GM19238 (cell line): Measurements from ENCODE around the gene TNFRSF21.
"Not testable (repeated sequence)": the region's sequence is repeated elsewhere in the genome, so short reads cannot be mapped to it uniquely, and the experiment has no call there.

Source experiments
- DNase-seq: peaks from one replicate; pipeline ENCODE4 v3.0.0; 2011; ENCODE audit warnings: low spot score; ENCODE audit not compliant: insufficient read length

Gene TNFRSF21

DNA sequence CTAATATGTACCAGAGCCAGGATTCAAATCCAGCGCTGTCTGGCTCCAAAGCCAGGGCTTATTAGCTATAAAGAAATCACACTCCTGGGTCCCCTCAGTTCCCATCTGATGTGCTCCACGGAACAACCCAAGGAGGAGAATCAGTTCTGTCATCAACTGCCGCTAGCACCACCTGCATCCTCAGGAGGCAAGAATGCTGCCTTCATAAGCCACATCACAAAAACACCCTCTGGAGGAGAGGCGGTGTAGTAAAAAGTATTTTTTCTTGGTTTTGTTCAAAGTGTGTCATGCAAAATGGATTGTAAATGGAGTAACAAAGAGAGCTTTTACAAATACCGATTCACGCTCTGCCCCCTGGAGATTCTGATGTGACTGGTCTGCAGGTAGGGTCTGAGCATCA is 57.1 kb downstream of the TNFRSF21 start:
- DNase-seq: no peak

DNA sequence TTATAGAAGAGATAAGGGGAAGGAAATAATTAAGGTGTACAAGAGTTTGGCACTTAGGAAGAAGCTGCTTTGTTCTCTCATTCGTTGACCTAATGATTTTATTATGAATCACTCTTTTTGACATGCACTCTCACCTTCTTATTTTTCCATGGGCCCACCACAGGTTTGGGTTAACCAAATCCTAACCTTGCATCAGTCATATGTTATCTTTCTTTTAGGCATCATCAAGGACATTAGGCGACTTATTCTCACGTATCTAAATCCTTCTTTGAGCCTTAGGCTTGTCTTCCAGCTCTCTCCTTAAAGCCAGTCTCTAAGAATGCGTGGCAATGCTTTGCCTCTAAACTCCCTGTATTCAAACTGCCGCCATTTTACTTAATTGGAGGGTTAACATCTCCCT is 58.3 kb downstream of the TNFRSF21 start:
- DNase-seq: no peak

DNA sequence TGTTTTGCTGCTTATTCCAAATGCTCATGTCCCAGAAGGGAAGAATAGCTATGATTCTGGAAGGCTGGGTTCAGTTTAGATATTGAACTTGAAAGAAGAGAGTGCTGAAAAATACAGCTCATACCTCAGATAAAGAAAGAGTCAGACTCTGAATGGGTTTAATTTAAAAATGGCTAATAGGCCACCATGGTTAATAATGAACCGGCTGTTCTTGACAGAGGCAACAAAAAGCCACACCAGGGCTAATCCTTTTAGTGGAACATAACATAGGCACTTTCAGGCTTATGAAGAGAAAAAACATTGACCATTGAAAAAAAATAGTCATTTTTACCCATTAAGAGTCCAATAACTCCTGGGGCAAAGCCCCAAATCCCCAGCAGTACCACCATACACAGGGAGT is 59.4 kb downstream of the TNFRSF21 start:
- no peak for DNase-seq

DNA sequence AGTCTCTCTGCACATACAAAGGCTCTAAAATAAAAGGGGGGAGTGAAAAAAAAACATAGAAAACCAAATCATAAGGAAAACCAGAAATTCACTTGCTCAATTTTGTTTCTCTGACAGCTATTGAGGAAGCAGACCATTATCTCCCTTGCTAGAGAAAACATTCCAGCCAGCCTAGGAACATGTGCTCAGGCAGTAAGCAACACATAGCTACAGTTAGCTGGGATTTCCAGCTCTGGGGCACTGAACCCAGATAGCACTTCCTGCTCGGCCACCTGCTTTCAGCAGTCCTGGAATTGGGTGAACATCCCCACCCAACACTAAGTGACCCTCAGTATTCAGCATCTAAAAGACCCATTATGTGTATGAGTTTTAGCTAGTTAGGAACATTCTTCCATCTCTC is 61.3 kb downstream of the TNFRSF21 start:
- DNase-seq: no peak

DNA sequence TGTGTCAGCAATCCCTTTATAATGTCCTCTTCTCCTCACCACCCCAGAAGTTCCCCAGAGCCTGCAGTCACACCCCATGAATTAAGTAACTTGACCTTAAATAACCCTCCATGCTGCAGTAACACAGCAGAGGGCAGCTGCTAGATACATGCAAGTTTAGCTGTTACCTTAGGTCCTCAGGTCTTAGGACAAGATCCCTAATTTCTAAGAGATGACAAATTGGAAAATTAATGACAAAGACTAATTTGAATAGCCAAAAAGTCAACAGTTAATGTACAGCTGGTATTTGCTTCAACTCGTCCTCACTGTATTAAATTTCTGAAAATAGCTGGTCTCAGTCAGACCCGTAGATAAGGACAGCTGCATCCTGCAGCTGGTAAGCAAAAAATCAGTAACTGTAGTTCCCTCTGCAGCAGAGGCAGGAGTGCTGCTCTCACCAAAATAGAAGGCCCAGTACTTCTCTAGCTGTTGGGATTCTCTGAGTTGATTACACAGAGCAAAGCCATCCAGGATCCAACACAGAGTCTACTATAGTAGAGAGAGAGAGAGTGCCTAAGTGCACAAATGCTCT is 62.4 kb downstream of the TNFRSF21 start:
- no peak for DNase-seq

DNA sequence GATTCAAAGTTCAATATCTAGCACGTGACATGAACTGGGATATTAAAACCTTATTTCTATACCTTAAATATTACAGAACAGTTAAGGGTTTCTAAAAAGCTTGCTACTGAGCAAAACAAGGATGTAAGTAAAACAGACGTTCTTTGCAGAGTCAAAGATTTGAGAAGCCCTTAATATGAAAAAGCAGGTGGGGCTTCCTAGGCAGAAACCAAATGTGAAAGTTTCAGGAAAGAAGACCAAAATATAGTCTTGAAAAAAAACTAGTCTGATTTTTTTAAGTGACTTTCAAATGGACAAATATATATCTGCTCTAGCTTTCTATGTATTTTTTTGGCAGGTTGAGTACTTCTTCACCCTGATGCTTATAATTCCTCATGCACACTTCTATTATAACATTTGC is 63.2 kb downstream of the TNFRSF21 start:
- DNase-seq: no peak

DNA sequence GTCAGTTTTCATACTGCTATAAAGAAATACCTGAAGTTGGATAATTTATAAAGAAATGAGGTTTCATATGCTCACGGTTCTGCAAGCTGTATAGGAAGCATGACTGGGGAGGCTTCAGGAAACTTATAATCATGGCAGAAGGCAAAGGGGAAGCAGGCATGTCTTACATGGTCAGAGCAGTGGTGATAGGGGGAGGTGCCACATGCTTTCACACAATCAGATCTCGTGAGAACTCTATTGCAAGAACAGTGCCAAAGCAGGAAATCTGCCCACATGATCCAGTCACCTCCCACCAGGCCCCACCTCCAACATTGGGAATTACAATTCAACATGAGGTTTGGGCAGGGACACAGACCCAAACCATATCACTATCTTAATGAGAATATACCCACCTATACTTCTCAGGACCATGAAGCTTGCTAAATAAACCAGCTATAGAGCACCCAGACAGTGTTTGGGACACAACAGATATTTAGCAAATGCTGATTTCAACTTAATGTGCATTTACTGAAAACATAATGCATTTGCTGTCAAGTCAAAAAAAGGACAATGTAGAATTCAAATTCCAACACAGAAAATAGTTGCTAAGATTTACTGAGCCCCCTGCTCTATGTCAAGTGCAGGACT is 63.8 kb downstream of the TNFRSF21 start:
- DNase-seq: no peak

DNA sequence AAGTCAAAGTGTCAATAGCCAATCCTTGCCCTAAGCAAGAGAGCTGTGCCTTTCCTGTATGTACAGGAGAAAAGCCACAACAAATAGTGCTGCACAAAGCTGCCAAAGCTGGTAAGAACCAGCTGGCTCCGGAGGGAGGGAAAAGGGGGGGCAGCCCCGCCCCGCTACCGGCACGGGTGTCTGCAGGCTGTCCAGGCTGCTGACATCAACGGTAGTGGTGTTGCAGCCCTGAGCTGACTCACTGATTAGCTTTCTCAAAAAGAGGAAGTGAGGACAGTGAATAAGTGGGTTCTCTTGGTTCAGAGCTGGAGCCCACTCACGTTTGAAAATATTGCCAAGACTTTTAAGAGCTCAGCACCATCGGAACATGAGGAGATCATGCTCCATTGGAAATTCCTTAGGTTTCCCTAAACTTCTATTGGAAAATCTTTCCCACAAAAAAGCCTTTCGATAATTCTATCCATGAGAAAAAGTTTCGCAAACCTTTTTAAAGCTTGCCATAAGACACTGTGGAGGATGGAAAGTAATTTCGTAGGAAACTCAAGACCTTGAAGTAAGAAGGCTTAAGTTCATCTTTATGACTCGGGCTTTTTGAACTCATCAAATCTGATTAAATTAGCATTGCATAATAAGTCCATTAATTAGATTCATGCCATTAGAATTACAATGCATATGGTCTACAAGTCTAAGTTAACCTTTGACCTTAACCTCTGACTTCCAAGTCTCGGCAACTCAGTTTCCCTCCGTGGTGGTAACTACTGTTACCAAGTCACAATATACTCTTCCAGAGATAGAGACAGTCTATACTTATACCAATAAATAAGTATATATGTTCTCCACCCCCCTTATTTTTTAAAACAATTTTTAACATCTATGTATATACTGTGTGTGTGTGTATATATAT is 67.0 kb downstream of the TNFRSF21 start:
- peak; percentile 66 for DNase-seq

DNA sequence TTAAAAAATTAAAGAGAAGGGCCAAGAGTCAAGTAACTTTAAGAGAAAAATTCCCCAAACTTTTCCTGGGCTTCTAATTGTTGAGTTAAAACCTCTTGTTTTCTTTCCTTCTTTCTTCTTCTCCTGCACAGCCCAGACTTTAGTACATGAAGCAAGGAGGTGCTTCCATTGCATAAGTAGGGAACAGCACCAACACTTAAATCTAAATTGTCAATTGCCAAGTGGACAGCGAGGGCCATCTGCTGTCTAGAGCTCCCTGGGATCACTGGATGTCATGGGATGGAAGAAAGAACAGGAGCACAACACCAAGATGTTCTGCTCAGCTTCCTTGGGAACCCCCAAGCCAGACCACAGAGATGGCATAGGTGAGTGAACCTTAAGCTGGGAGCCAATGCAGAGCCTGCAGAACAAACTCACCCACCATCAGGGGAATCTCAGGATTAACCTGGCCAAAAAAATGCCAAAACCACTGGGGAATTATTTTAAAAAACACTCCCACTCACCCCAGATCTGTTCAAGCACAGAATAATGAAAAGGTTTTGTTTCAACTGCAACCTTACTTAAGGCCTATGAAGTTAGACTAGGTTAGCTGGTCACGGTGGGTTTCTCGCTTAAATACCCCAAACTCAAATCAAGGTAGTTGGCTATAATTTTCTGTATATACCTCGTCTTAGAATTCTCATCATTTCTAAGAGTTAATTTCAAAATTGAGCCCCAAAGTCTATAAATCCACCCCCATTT is 67.8 kb downstream of the TNFRSF21 start:
- DNase-seq: no peak

DNA sequence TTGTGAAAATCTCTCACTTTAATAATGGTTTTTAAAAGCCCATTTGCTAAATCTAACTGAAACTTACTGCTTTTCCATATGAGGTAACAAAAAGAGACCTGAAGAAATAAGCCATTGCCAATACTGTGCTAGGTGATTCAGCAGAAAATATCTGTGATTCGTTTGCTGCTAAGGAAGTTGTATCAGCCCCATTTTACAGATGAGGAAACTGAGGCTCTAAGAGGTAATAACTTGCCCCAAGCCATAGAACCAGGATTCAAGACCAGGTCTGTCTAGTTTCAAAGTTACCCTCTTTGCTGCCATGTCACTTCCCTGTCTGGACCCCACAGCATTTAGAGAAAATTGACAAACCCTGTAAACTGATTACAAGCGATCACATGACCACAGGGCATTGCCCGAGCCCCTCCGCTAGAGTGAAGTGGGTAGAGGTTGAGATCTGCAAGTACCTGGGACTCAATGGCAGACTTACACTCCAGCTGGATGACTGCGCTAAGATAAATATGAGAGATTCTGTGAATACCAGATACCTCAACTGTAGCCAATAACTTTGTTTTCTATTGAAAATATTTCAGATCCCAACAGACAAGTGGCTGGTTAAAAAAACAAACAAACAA is 69.3 kb downstream of the TNFRSF21 start:
- DNase-seq: no peak

DNA sequence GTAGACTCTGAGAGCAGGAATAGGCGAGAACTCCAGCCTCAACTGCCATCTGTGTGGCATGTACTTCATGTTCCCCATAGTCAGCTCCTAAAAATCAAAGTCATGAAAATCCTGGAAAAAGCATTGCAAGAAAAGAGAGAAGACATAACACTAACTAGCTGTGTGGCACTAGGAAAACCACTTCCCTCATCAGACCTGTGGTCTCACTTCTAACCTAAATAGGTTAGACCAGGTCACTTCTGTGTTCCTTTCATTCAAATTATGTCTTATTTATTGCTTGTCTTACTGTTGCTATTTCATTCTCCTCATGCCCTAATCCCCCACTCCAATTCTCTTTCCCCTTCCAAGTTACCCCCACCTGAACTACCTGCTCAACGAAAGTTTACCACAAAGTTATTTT is 70.2 kb downstream of the TNFRSF21 start:
- no peak for DNase-seq

DNA sequence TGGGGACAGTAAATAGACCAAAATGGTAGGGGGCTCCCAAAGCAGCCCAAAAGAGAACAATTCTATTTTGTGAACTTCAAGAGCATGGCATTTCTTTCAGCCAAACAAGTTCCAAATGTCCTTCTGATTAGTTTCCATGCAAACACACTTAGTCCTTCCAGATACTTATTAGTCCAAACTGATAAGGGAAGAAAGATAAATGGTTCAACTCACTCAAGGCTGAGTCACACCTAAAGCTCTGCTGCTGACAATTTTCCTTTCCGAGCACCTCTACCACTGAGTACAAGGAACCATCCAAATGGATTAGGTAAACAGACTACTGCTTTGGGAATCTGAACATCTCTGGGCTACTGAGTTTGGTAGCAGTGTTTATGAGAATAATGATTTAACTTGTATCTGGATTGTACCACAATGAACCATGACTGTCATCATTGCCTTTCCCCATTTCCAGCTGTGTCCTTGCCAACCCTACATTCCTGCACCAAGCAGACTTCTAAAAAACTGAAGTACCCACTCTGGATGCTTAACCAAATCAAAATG is 71.2 kb downstream of the TNFRSF21 start:
- no peak for DNase-seq

DNA sequence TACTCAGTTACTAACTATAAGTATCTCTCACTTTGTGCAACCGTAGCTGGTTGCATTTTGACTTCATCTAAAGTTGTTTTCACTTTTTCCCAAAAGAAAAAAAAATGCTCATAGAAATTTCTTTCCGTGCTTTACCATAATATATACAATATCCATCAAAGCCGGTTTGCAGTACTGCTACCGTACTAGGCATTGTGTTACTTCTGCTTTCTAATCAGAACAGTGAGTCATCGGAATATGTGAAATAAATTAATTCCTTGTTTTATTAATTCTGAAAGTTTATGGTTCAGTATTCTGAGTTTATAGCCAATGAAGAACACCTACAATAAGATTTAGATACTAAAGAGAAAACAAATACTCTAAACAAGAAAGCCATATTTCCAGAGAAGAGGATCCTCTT is 72.5 kb downstream of the TNFRSF21 start:
- DNase-seq: no peak

DNA sequence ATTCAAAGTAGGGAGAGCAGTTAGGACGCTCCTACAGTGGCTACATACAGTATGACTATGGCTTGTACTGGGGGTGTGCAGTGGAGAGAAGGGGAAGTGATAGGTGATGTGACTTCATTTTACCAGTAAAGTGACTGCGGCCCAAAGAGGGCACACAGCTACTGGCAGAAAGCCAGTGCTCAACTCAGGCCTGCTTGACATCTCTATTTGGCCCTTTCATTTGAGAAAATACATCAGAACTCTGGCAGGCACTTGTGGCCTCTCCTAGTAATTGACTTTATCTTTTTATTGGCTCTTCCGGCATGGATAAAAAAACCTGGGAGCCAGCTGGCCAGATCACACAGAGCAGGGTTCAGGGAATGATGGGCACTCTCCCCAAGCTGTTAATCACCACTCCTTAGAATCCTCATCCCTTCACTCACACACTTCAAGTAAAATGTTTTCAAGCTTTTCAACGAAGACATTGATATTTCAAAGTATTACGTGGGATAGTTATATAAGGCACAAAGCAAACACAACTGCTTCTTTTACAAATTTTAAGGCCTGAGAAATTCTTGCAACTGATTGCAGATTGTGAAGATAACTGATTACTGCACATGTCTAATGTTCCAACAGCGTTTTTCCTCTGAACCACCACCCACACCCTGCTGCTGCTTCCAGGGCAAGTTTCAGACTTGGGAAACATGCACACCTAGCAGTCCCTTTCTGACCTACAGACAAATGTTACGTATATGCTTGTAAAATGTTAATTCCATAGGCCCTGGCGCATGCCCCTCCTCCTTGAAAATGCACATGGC is 73.5 kb downstream of the TNFRSF21 start:
- no peak for DNase-seq

DNA sequence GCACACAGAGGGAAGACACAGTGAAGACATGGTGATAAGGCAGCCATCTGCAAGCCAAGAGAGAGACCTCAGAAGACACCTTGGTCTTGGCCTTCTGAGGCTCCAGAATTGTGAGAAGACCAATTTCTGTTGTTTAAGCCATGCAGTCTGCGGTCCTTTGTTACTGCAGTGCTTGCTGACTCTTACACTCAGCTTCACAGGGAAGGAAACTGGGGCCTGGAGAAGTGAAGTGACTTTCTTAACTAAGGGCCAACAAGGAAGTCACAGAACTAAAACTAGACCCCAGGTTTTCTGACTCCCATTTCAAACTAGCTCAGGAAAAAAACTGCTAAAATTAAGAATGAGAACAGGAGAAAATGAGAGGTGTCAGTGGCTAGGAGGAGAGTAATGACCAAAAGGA is 74.3 kb downstream of the TNFRSF21 start:
- no peak for DNase-seq

DNA sequence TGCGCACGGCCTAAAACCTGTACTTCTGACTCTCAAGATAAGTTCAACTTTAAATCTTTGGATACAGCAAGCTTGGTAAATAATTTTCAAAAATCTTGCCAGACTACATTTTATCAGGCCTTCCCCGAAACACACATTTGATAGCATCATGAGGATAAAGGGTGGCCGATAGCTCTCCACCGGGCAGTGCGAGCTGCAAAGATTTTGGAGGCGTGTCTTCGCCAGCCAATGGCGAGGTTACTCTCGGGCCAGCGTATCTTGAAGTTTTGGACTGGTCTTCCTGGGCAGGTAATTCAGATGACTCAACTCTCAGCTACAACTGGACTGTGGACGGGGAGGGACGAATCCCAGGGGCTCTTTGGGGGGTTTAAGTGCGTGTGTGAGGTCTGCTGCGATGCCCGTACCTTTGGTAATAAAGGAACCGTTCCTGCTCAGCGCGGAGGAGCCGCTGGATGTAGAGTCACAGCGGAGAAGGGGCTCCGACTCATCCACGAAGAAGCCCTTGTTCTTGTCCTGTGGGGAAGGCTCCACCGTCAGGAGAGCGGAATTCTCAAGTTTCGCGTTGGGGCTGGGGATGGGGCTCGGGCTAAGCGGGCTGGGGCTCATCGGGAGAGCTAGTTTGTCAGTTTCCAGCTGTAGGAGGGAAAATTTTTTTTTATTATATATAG is 75.3 kb downstream of the TNFRSF21 start:
- no peak for DNase-seq

DNA sequence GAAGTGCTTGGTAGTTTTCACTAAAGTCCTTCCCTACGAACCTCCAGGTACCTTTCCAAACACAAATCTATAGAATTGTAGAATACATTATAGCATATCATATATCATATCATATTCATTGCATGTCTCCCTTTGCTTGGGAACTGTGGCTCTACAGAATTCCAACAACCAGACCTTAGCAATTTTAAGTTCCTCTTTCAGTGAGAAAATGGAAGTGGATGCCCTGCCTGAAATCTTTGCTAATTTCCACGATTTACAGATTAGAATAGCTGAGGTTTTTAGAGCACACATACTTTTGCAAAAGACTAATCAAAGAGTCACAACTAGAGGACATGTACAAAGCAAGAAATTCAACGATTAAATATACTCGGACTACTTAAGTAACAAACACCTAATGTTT is 78.6 kb downstream of the TNFRSF21 start:
- no peak for DNase-seq

DNA sequence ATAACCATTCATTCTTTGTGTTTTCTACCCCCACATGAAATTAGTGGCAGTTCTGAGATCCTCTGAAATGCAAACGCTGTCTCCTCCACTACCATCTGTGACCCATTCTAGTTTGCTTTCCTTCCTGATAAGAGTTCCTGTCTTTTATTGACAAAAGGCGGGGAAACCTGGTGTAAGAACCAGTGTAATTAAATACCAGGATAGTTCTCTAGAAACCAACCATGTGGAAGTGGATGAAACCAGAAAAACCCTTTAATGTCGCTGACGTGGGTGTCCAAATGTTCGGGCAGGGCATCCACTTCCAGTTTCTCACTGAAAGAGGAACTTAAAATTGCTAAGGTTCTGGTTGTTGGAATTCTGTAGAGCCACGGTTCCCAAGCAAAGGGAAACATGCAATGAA is 79.1 kb downstream of the TNFRSF21 start:
- DNase-seq: no peak

DNA sequence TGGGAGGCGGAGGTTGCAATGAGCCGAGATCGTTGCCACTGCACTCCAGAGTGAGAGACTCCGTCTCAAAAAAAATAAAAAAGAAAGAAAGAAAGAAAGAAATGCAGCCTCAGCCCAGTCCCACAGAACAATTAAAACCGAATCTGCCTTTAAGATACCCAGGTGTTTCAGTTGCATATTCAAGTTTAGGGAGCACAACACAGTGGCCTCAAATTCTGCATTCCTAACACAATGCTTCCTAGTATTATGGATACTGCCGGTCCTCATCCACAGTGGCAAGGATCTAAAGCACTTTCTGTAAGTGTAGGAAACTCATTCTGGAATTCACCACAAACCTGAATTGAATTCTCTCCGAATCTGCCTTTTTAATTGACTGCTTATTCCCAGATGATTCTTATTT is 80.5 kb downstream of the TNFRSF21 start:
- no peak for DNase-seq

DNA sequence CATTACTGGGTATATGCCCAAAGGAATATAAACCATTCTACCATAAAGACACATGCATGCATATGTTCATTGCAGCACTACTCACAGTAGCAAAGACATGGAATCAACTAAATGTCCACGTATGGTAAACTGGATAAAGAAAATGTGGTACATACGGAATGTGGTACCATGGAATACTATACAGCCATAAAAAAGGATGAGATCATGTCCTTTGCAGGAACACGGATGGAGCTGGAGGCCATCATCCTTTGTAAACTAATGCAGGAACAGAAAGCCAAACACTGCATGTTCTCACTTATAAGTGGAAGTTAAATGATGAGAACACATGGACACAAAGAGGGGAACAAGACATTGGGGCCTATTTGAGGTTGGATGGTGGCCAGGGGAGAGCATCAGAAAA is 81.6 kb downstream of the TNFRSF21 start:
- DNase-seq: not testable (repeated sequence)
